Kidney epithelial cell (primary cell): ENCODE measurements around the gene VAT1L. TPM values are rescaled to one million over a fixed set of nuclear protein-coding genes. Genes with fewer than 3 reads are reported as not detected.

Source experiments
- DNase-seq: peaks from one replicate; pipeline ENCODE4 v3.0.0-alpha.2; 2010; ENCODE audit warnings: low read depth
- H3K27me3 ChIP-seq: 2 replicates; pipeline ENCODE4 v1.6.0; 2011; ENCODE audit warnings: low read length; ENCODE audit not compliant: control insufficient read depth, insufficient read depth
- H3K36me3 ChIP-seq: 2 replicates; pipeline ENCODE4 v1.5.1; 2011; ENCODE audit warnings: low read length; ENCODE audit not compliant: control insufficient read depth, insufficient read depth
- H3K4me3 ChIP-seq: 2 replicates; pipeline ENCODE4 v1.5.1; 2011; ENCODE audit warnings: low read depth, mild to moderate bottlenecking, control low read depth, low read length
- CTCF ChIP-seq: IDR thresholded peaks from 2 replicates; pipeline ENCODE4 v1.5.1; 2011; ENCODE audit warnings: mild to moderate bottlenecking, moderate library complexity, low read length, control low read depth, inconsistent platforms; ENCODE audit not compliant: insufficient read depth, poor library complexity, severe bottlenecking
- total RNA-seq: library from RNA; depleted of rRNA; stranded (reverse); fragments of >200 nt; gene quantifications from 2 replicates; pipeline ENCODE4 v1.2.3, GENCODE V29; 2015

Gene VAT1L
- total RNA-seq, 1 donor from 2014 or later, result 0.29 TPM

GRCh38 chr16:77838597-77839255 is 50.4 kb downstream of the VAT1L start:
- H3K27me3 ChIP-seq, result no peaks in the 10 kb centered on the region
- no peaks in the 10 kb centered on the region for H3K36me3 ChIP-seq
- DNase-seq, result no peak
- no peak for TF ChIP-seq CTCF
- no peak overlapping the region for H3K4me3 ChIP-seq

- H3K4me3 ChIP-seq, result no peak overlapping the region
- DNase-seq, result no peak
- H3K36me3 ChIP-seq, result no peaks in the 10 kb centered on the region
- TF ChIP-seq CTCF, result no peak
- H3K27me3 ChIP-seq, result no peaks in the 10 kb centered on the region
Measured at GRCh38 chr16:77840093-77840492, 51.7 kb downstream of the VAT1L start.

- H3K4me3 ChIP-seq, result no peak overlapping the region
- no peaks in the 10 kb centered on the region for H3K27me3 ChIP-seq
- no peak for DNase-seq
- H3K36me3 ChIP-seq, result no peaks in the 10 kb centered on the region
- no peak for TF ChIP-seq CTCF
Measured at GRCh38 chr16:77840673-77841501, 52.5 kb downstream of the VAT1L start.

- H3K36me3 ChIP-seq, result no peaks in the 10 kb centered on the region
- no peaks in the 10 kb centered on the region for H3K27me3 ChIP-seq
- no peak for TF ChIP-seq CTCF
- no peak for DNase-seq
- no peak overlapping the region for H3K4me3 ChIP-seq
Measured at GRCh38 chr16:77841502-77841763, 53.1 kb downstream of the VAT1L start.

GRCh38 chr16:77842468-77842867 is 54.1 kb downstream of the VAT1L start:
- Histone ChIP-seq H3K27me3 (no peaks in the 10 kb centered on the region), H3K4me3 (no peak overlapping the region), H3K36me3 (no peaks in the 10 kb centered on the region)
- no peak for DNase-seq
- no peak for TF ChIP-seq CTCF
